C1 segment of cervical spinal cord (tissue), 14 donors: ENCODE data around the gene USP5.

Source experiments
- DNase-seq, 14 donors: peaks; one replicate each; lab custom pipeline; 2025; lab: John Stamatoyannopoulos, UW

The USP5 gene, protein sequence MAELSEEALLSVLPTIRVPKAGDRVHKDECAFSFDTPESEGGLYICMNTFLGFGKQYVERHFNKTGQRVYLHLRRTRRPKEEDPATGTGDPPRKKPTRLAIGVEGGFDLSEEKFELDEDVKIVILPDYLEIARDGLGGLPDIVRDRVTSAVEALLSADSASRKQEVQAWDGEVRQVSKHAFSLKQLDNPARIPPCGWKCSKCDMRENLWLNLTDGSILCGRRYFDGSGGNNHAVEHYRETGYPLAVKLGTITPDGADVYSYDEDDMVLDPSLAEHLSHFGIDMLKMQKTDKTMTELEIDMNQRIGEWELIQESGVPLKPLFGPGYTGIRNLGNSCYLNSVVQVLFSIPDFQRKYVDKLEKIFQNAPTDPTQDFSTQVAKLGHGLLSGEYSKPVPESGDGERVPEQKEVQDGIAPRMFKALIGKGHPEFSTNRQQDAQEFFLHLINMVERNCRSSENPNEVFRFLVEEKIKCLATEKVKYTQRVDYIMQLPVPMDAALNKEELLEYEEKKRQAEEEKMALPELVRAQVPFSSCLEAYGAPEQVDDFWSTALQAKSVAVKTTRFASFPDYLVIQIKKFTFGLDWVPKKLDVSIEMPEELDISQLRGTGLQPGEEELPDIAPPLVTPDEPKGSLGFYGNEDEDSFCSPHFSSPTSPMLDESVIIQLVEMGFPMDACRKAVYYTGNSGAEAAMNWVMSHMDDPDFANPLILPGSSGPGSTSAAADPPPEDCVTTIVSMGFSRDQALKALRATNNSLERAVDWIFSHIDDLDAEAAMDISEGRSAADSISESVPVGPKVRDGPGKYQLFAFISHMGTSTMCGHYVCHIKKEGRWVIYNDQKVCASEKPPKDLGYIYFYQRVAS

DNA sequence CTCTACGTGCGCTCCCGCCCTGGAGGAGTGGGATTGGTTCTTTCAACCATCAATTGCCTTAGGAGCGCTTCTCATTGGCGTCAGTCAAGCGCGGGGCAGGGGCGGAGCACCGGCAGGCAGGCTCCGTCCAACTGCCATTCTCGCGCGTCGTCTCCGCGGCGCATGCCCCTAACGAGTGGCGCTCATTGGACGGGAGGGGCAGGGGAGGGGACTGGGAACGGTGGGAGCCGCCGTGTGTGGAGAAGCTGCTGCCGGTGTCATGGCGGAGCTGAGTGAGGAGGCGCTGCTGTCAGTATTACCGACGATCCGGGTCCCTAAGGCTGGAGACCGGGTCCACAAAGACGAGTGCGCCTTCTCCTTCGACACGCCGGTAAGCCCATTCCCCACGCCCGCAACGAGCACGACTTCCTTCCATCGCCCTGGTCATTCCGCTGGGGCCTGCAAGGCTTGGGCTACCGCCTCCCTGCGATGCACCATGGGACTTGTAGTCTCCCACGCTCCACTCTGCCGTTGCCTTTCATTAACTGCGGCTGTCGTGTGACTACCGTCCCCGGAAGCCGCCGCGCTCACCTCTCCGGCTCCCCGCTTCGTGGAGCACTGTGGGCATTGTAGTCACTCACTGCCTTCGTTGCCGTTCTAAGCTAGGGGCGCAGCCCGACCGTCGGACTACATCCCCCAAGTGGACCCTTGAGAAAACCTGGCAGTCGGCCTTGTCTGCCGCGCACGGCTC, at the start of gene USP5:
Gene USP5, plus strand, starts transcription at position 230 of the 730 bp plus-strand sequence. Its CDS starts 30 bp downstream, at position 260.
- peak; percentile 98 to 100 (median 100) for DNase-seq

DNA sequence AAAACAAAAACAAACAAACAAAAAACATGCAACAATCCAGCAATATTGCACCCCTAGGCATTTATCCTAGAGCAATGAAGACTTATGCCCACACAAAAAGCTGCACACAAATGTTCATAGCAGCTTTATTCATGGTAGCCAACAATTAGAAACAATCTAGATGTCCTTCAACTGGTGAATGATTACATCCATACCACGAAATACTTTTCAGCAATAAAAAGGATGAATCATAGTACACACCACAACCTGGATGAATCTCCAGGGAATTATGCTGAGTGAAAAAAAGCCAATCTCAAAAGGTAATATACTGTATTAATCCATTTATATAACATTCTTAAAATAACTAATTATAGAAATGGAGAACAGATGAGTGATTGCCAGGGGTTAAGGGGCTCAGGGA, 44.8 kb upstream of the USP5 start:
- DNase-seq: no peak

DNA sequence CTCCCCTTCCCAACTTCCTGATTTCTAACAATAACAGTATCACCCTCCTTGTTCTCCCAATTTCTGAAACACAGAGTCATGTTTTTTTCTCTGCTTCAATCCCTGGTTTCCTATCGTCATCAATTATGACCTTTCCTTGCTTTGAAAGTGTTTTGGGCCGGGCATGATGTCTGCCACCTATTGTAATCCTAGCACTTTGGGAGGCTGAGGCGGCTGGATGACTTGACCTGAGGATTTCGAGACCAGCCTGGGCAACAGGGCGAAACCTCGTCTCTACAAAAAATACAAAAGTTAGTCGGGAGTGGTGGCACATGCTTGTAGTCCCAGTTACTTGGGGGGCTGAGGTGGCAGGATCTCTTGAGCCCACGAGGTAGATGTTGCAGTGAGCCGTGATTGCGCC, 42.9 kb upstream of the USP5 start:
- DNase-seq: no peak

DNA sequence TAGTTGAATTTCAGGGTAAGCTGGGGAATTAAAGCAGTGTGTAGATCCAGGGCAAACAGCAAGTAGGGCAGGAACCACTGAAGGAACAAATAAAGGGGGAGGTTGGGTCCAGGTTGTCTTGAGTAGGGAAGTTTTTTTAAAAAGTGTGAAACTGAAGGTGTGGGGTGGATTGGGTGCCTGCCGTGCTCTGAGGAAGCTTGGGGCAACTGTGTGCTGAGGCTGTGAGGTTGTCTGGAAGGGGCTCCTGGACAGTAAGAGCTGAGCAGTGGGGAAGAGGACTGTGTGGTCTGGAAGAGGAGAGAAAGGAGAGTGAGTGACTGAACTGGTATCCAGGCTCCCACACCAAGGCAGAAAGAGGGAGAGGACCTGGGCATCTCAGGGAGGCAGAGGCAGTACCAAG, 41.2 kb upstream of the USP5 start:
- no peak for DNase-seq

DNA sequence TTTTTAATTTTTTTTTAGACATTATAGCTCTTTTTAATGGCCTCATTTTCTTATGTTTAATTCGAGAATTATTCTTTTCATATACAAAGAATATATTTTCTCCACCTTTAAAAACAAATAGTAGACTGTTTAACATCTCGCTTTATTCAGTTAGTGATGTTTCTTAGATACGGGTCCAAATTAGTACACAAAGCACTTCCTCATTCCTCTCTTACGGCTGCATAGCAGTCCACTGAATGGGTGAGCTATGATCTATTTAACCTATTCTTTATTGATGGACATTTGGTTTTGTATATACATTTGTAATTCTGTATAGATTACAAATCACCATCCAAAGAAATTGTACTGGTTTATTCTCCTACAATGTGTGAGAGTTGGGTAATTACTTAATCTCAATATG, 38.6 kb upstream of the USP5 start:
- DNase-seq: no peak

DNA sequence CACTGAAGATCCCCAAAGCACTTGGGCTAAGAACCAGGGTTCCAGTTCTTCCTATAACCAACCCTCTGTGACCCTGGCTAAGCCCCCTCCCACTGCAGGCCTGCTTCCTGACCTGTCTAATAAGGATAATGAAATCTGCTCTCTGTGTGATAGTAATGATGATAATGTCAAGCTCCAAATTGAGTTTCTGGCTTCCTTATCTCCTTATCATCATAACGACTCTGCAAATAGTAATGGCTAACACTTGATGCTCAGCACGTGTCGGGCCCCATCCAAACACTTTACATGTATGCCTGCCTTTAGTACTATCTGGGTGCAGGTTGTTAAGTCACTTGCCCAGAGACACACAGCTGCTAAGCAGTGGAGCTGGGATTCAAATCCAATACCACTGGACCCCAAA, 35.4 kb upstream of the USP5 start:
- no peak for DNase-seq

DNA sequence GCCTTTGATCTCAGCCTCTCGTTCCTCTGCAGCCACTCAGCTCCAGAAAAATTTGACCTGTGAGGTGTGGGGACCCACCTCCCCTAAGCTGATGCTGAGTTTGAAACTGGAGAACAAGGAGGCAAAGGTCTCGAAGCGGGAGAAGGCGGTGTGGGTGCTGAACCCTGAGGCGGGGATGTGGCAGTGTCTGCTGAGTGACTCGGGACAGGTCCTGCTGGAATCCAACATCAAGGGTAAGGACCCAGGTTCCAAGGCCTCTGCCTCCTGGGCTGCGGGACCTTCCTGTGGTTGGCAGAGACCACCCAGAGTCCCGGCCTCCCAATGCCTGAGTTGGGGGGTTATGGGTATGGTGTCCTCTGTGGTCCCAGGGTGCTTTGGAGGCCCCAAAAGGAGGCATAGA, 34.9 kb upstream of the USP5 start:
- no peak for DNase-seq

DNA sequence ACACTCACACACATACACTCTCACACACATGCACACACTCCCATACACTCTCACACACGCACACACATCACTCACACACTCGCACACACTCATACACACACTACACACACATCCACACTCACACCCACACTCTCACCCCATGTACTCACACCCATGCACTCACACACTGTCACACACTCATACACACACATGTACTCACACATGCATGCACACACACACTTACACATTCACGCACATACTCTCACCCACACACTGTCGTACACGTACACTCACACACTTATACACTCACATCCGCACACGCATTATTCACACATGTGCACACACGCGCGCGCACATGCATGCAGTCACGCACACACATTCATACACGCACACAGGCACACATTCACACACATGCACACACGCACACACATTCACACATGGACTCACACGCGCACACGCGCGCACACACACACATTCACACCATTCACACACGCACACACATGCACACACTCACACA, 34.2 kb upstream of the USP5 start:
- DNase-seq: no peak

DNA sequence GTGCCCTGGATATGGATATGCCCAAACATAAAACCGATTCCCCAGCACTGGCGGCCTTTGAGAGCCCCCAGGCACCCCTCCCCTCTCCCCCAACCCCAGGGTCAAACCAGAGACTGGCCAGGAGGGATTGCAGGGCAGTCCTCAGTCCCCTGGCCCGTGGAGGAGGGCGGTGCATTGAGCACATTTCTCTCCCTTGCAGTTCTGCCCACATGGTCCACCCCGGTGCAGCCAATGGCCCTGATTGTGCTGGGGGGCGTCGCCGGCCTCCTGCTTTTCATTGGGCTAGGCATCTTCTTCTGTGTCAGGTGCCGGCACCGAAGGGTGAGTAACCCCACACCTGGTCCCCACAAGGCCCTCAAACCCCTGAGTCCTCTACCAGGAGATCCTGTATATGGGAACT, 33.7 kb upstream of the USP5 start:
- DNase-seq: no peak

DNA sequence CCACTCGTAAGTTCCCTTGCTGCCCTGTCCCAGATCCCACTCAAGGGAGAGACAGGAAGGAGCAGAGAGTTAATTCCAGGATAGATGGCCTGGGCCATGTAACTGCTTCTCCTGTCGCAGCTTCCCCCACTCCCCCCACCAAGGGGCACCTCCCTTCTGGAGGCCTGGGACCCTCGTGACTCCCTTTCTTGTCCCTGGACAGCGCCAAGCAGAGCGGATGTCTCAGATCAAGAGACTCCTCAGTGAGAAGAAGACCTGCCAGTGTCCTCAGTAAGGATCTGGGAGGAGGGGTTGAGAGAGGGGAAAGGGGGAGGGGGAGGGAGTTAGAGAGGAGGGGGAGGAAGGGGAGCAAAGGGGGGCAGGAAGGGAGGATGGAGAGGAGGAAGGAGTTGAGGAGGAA, 33.3 kb upstream of the USP5 start:
- DNase-seq: no peak

DNA sequence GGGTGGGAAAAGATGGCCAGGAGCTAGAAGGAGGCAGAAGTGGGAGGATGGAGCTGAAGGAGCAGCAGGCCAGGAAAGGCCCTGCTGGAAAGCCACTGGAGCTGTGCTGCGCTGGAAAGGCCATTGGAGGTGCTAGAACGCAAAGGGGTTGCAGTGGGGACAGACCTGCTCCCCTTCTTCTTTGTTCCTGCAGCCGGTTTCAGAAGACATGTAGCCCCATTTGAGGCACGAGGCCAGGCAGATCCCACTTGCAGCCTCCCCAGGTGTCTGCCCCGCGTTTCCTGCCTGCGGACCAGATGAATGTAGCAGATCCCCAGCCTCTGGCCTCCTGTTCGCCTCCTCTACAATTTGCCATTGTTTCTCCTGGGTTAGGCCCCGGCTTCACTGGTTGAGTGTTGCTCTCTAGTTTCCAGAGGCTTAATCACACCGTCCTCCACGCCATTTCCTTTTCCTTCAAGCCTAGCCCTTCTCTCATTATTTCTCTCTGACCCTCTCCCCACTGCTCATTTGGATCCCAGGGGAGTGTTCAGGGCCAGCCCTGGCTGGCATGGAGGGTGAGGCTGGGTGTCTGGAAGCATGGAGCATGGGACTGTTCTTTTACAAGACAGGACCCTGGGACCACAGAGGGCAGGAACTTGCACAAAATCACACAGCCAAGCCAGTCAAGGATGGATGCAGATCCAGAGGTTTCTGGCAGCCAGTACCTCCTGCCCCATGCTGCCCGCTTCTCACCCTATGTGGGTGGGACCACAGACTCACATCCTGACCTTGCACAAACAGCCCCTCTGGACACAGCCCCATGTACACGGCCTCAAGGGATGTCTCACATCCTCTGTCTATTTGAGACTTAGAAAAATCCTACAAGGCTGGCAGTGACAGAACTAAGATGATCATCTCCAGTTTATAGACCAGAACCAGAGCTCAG, 32.6 kb upstream of the USP5 start:
- DNase-seq: no peak

DNA sequence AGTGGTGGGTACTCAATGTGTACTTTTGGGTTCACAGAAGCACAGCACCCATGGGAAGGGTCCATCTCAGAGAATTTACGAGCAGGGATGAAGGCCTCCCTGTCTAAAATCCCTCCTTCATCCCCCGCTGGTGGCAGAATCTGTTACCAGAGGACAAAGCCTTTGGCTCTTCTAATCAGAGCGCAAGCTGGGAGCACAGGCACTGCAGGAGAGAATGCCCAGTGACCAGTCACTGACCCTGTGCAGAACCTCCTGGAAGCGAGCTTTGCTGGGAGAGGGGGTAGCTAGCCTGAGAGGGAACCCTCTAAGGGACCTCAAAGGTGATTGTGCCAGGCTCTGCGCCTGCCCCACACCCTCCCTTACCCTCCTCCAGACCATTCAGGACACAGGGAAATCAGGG, 31.8 kb upstream of the USP5 start:
- peak in 1 of 14 donors; percentile 45 for DNase-seq

DNA sequence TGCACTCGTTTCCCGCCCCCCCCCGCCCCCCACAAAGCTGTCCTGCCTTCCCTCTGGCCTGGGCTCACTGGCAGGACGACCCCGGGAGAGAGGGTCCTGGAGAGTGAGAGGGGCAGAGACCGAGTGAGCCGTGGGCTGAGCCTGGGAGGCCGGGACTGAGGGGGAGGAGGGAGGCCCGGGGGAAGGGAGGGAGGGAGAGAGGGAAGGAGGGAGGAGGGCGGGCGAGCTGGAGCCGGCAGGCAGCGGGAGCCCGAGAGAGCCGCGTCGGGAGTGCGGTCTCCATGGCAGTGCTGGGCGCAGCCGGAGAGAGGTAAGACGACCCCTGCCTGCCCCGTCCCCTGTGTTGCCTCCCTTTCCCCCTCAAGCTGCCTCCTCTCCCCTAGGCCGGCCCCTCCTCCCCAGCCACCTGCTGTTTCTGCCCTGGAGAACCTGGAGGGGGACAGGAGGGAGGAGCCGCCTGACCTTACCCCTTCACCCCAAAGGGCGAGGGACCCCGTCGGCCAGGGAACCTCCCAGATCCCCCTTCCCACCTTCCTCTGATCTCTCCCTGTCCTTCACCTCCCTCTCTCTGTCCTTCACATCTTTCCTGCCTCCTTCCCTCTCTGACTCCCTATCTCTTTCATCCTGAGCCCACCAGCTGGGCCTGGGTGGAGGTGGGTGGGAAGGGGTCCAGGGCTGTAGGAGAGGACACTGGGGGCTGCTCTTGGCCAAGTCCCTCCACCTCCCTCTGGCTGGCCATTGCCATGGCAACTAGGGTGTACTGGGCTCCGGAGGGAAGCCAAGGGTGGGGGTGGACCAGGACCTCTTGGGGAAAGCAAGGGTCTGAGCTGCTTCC, 30.1 kb upstream of the USP5 start, which contains the start of gene GPR162:
Gene GPR162, plus strand, starts transcription at position 231 of the 835 bp plus-strand sequence. CDS start 2,078 bp downstream, outside the sequence.
- peak in 11 of 14 donors; percentile 26 to 94 (median 54) for DNase-seq

DNA sequence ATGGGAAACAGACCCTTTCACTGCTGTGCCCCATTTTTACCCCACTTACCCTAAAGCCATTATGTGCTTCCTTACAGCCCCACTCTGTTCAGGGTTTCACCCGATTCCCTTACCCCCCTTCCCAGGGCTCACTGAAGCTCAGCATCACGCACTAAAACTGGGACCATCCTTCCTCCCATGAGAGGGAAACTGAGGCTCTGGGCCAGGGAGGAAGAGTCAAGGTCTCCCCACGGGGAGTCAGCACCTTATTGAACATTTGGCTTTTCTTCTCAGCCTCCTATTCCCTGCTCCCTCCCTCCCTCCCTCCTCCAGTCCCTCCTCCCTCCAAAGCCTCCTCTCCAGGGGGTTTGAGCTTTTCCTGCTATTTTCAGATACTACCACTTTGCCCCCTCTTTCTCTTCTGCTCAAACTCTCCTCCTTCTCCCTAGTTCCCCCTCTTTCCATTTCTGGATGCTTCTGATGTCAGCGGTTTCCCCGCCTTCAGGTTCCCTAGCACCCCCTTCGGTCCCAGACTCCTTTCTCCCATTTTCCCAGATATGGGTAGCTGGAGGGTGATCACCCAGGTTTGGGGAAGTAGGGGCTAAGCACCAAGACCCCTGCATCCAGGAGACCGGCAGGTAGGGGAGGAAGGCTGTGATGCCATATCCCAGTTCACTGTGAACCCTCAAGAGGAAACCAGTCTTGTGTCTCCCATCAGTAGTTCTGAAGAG, 29.4 kb upstream of the USP5 start:
- peak in 1 of 14 donors; percentile 48 for DNase-seq

DNA sequence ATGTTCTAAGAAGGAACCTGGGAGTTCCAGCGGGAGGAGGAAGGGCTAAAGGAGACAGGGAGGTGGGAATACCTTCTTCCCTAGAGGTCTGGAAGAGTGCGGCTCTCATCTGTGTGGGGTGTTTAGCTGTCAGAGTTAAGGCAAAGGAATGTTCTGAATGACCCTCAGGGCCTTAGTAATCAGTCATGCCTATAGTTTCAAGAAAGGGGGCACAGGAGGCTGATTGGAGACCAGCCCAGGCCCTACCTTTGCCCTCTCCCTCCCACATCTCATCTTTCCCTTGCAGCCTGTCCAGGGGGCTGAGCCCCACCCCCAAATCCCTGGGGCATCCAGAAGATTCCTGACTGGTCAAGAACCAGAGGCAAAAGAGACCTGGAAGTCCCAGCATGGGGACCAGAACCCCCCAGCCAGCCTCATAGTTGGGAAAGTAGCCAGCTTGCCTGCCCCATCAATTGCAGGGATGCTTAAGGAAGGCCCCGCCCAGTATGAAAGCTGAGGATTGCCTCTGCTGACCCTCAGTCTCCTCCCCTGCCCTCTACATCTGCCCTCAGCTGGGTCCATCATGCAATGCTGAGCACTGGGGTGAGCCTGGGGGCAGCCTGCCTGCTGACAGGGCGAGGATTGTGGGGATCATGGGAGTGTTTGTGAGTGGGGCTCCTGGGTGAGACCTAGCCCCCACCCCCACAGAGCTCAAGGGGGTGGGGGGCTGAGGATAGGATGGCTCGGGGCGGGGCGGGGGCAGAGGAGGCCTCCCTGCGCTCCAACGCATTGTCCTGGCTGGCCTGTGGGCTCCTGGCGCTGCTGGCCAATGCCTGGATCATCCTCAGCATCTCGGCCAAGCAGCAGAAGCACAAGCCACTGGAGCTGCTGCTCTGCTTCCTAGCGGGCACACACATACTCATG, 28.5 kb upstream of the USP5 start:
- DNase-seq: no peak

DNA sequence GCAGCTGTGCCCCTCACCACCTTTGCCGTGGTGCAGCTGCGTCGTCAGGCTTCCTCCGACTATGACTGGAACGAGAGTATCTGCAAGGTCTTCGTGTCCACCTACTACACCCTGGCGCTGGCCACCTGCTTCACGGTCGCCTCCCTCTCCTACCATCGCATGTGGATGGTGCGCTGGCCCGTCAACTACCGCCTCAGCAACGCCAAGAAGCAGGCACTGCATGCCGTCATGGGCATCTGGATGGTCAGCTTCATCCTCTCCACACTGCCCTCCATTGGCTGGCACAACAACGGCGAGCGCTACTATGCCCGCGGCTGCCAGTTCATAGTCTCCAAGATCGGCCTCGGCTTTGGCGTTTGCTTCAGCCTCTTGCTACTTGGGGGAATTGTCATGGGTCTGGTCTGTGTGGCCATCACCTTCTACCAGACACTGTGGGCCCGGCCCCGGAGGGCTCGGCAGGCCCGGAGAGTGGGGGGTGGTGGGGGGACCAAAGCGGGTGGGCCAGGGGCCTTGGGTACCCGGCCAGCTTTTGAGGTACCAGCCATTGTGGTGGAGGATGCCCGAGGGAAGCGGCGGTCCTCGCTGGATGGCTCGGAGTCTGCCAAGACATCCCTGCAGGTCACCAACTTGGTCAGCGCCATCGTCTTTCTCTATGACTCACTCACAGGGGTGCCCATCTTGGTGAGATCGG, 27.7 kb upstream of the USP5 start:
- peak in 1 of 14 donors; percentile 43 for DNase-seq

DNA sequence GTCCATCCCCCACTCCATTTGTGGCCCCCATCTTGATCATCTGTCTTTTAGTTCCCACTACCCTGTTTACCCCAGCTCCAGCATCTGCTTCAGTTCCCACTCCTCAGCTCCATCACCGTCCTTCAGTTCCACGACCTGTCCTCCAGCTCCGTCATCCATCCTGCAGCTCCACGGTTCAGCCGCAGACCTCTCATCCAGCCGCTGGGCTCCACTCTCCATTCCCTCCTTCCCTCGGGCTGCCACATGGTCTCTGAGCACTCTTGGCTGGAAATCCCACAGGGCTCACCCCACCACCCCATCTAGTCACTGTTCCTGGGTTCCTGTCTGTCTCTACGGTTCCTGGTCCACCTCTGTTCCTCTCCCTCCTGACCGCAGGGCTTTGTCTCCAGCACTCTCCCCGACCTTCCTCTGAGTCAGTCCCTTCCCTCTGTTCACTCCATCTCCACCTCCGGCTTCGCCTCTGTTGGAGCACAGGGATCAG, 27.0 kb upstream of the USP5 start:
- DNase-seq: peak in 1 of 14 donors; percentile 70
